GM12801 (cell line): ENCODE measurements around the gene SLC37A2.

Source experiments
- CTCF ChIP-seq: IDR thresholded peaks from one replicate; pipeline ENCODE4 v1.5.1; 2011; ENCODE audit warnings: control low read depth; ENCODE audit not compliant: insufficient read length; ENCODE audit errors: extremely low read depth

Gene SLC37A2

GRCh38 chr11:125111001-125111342 lies 47.9 kb downstream of the SLC37A2 start:
- TF ChIP-seq CTCF = no peak

- no peak for TF ChIP-seq CTCF
Observed at GRCh38 chr11:125111343-125112207, 48.5 kb downstream of the SLC37A2 start, which contains the start of gene TMEM218. Gene TMEM218, minus strand, starts transcription at chr11:125111626. Its CDS starts 9,385 bp downstream, at chr11:125102241.

- TF ChIP-seq CTCF = no peak
Observed at GRCh38 chr11:125112208-125112604, 49.1 kb downstream of the SLC37A2 start.

- TF ChIP-seq CTCF = no peak
Observed at GRCh38 chr11:125114518-125114917, 51.4 kb downstream of the SLC37A2 start.

- no peak for TF ChIP-seq CTCF
Observed at GRCh38 chr11:125117429-125117828, 54.3 kb downstream of the SLC37A2 start.

DNA sequence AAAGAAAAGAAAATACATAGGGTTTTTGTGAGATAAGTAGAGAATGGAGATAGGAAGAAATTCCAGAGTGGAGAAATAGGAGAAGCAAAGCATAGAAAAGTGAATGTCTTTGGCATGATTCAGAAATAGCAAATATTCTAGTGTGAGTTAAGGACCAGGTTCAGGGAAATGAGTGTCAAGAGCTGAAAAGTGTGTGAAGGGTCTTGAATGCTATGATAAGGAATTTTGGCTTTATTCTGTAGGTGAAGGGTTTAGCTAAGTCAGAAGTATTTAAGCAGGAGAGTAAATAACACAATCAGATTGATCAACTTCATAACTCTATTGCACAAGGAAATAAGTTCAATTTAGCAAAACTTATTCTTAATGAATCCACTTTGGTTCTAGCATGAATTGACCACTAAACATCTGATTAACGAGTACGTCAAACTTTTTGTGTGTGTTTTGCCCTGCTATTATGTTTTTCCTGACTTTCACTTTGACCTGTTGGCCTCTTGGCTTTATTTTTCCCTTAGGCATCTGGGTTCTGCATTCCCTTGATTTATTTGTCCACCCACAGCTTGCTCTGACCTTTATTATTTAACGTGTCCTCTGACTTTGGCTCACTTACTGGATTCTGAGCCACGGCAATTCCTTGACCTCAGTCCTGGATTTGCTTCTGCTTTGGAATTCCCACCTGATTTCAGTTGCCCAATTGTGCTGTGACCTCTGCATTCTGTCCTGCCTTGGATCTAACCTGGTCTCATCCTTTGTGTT lies 60.3 kb downstream of the SLC37A2 start:
- no peak for TF ChIP-seq CTCF

- TF ChIP-seq CTCF = no peak
Observed at GRCh38 chr11:125123947-125124617, 61.0 kb downstream of the SLC37A2 start.
